H1 (cell line): ENCODE measurements around the gene PHLDA3. TPM values are rescaled to one million over a fixed set of nuclear protein-coding genes. Genes with fewer than 3 reads are reported as not detected.
A peak's percentile ranks its signal among the peaks of the same experiment; 100 is the strongest.

Experiments used
- CTCF ChIA-PET: fragments of 300-600 bp; sonication (Branson Sonifier 250); formaldehyde crosslinking; loops from one replicate; lab custom pipeline; 2021; ENCODE audit not compliant: partially characterized antibody; lab: Charles Lee
- POLR2A ChIA-PET: fragments of 300-600 bp; sonication (Branson Sonifier 250); formaldehyde crosslinking; loops from one replicate; lab custom pipeline; 2021; ENCODE audit warnings: inconsistent platforms; ENCODE audit not compliant: partially characterized antibody; lab: Charles Lee
- DNase-seq, 2 experiments: peaks; one replicate each; pipeline versions ENCODE4 v3.0.0 to v3.0.0-alpha.2; 2010 to 2022; ENCODE audit warnings: low spot score in 2 of 2, low read depth in 1 of 2, mixed read lengths in 1 of 2
- FAIRE-seq: peaks from 2 replicates; lab custom pipeline; 2011; peaks lifted over from hg19 to GRCh38; lab: Jason Lieb, UNC
- H2AFZ ChIP-seq: 2 replicates; pipeline ENCODE4 v1.8.1; 2012; ENCODE audit warnings: low read length, inconsistent platforms
- H2AK5ac ChIP-seq: 2 replicates; pipeline ENCODE4 v1.6.1; 2013; ENCODE audit warnings: low read depth, low read length
- H2BK120ac ChIP-seq: replicated peaks from 2 replicates; pipeline ENCODE3; 2013; ENCODE audit warnings: low read depth, low read length, inconsistent platforms
- H2BK12ac ChIP-seq: 2 replicates; pipeline ENCODE4 v1.6.1; 2013; ENCODE audit warnings: low read depth, low read length
- H2BK15ac ChIP-seq: 2 replicates; pipeline ENCODE4 v1.6.1; 2013; ENCODE audit warnings: low read length
- H2BK20ac ChIP-seq: 2 replicates; pipeline ENCODE4 v1.6.1; 2013; ENCODE audit warnings: low read length
- H2BK5ac ChIP-seq: 2 replicates; pipeline ENCODE4 v1.6.1; 2013; ENCODE audit warnings: low read depth, low read length
- H3K14ac ChIP-seq: 2 replicates; pipeline ENCODE4 v1.6.1; 2013; ENCODE audit warnings: inconsistent platforms; ENCODE audit not compliant: insufficient read length
- H3K18ac ChIP-seq: 2 replicates; pipeline ENCODE4 v1.6.1; 2013; ENCODE audit warnings: low read length; ENCODE audit errors: extremely low read depth
- H3K23ac ChIP-seq: 2 replicates; pipeline ENCODE4 v1.6.1; 2013; ENCODE audit warnings: inconsistent platforms; ENCODE audit not compliant: insufficient read length
- H3K23me2 ChIP-seq: 2 replicates; pipeline ENCODE4 v1.6.1; 2013; ENCODE audit warnings: low read depth, low read length
- H3K27ac ChIP-seq: 2 replicates; pipeline ENCODE4 v1.6.1; 2011; ENCODE audit warnings: low read depth, low read length, inconsistent platforms
- H3K27me3 ChIP-seq, 4 experiments: replicated peaks in 1 of 4; 1 replicate in 1 of 4; 2 replicates in 3 of 4; pipeline versions ENCODE4 v1.6.1 to v1.8.1; 2011 to 2013; ENCODE audit warnings: low read length in 3 of 4, mild to moderate bottlenecking in 3 of 4, inconsistent platforms in 2 of 4, mixed read lengths in 2 of 4, moderate library complexity in 1 of 4; ENCODE audit not compliant: control insufficient read depth in 3 of 4, insufficient read depth in 3 of 4; ENCODE audit errors: extremely low read depth in 1 of 4
- H3K36me3 ChIP-seq, 4 experiments: 2 replicates each; pipeline versions ENCODE4 v1.6.1 to v1.8.1; 2011 to 2013; ENCODE audit warnings: mild to moderate bottlenecking in 4 of 4, low read length in 3 of 4, moderate library complexity in 2 of 4, control low read depth in 1 of 4, inconsistent platforms in 1 of 4; ENCODE audit not compliant: insufficient read depth in 4 of 4, control insufficient read depth in 2 of 4
- H3K4ac ChIP-seq: replicated peaks from 2 replicates; pipeline ENCODE3; 2013; ENCODE audit warnings: low read length, low read depth, mixed read lengths, inconsistent platforms; ENCODE audit not compliant: insufficient read length
- H3K4me1 ChIP-seq, 4 experiments: replicated peaks in 1 of 4; 1 replicate in 1 of 4; 2 replicates in 3 of 4; pipeline versions ENCODE4 v1.6.1 to v1.8.1; 2011 to 2013; ENCODE audit warnings: low read length in 3 of 4, inconsistent platforms in 2 of 4, mixed read lengths in 1 of 4; ENCODE audit not compliant: insufficient read depth in 4 of 4, control insufficient read depth in 3 of 4
- H3K4me2 ChIP-seq, 2 experiments: 2 replicates each; pipeline versions ENCODE4 v1.6.1 to v1.8.1; 2011 to 2013; ENCODE audit warnings: low read depth in 2 of 2, low read length in 2 of 2, control low read depth in 1 of 2, inconsistent platforms in 1 of 2, mild to moderate bottlenecking in 1 of 2; ENCODE audit not compliant: insufficient read depth in 1 of 2
- H3K4me3 ChIP-seq, 4 experiments: fragments of 200-600, 300-600 bp in 1 of 4; sonication (generic), shearing (Covaris generic), sonication (Bioruptor Twin) in 1 of 4; 2 replicates each; pipeline versions ENCODE4 v1.5.1 to v1.8.1; 2011 to 2016; ENCODE audit warnings: low read length in 4 of 4, low read depth in 3 of 4, control low read depth in 2 of 4, inconsistent platforms in 2 of 4, mild to moderate bottlenecking in 2 of 4, mixed read lengths in 1 of 4, moderate library complexity in 1 of 4; ENCODE audit not compliant: insufficient read depth in 2 of 4; ENCODE audit errors: extremely low read depth in 1 of 4
- H3K56ac ChIP-seq: replicated peaks from 2 replicates; pipeline ENCODE3; 2013; ENCODE audit warnings: low read depth, mild to moderate bottlenecking, mixed read lengths, low read length, inconsistent platforms; ENCODE audit not compliant: insufficient read length
- H3K79me1 ChIP-seq: 2 replicates; pipeline ENCODE4 v1.6.1; 2013; ENCODE audit warnings: low read depth, low read length, control low read depth
- H3K79me2 ChIP-seq, 2 experiments: 2 replicates each; pipeline versions ENCODE4 v1.6.1 to v1.8.1; 2012 to 2013; ENCODE audit warnings: low read length in 2 of 2, mild to moderate bottlenecking in 2 of 2, inconsistent platforms in 1 of 2; ENCODE audit not compliant: insufficient read depth in 2 of 2, control insufficient read depth in 1 of 2
- H3K9ac ChIP-seq, 4 experiments: replicated peaks in 1 of 4; 1 replicate in 1 of 4; 2 replicates in 3 of 4; pipeline versions ENCODE4 v1.6.1 to v1.8.1; 2011 to 2013; ENCODE audit warnings: low read depth in 3 of 4, low read length in 3 of 4, control low read depth in 2 of 4, mild to moderate bottlenecking in 2 of 4, moderate library complexity in 2 of 4, inconsistent platforms in 1 of 4; ENCODE audit errors: extremely low read depth in 1 of 4
- H3K9me3 ChIP-seq, 2 experiments: 2 replicates each; pipeline versions ENCODE4 v1.6.1 to v1.8.1; 2012 to 2013; ENCODE audit warnings: mild to moderate bottlenecking in 2 of 2, moderate library complexity in 2 of 2, control low read depth in 1 of 2, inconsistent platforms in 1 of 2, low read depth in 1 of 2, low read length in 1 of 2, mixed read lengths in 1 of 2; ENCODE audit not compliant: insufficient read depth in 2 of 2
- H4K20me1 ChIP-seq, 2 experiments: replicated peaks in 1 of 2; 2 replicates each; pipeline versions ENCODE3 to v1.8.1; 2011 to 2013; ENCODE audit warnings: inconsistent platforms in 2 of 2, low read length in 2 of 2, mild to moderate bottlenecking in 1 of 2; ENCODE audit not compliant: insufficient read depth in 2 of 2, control insufficient read depth in 1 of 2
- H4K5ac ChIP-seq: 2 replicates; pipeline ENCODE4 v1.6.1; 2013; ENCODE audit warnings: low read length, low read depth, mixed read lengths, inconsistent platforms; ENCODE audit not compliant: insufficient read length
- H4K8ac ChIP-seq: 2 replicates; pipeline ENCODE4 v1.8.0; 2013; ENCODE audit warnings: mild to moderate bottlenecking, moderate library complexity, low read length, inconsistent platforms; ENCODE audit not compliant: insufficient read depth; ENCODE audit errors: extremely low read depth
- H4K91ac ChIP-seq: replicated peaks from 2 replicates; pipeline ENCODE3; 2013; ENCODE audit warnings: low read length, mixed read lengths, inconsistent platforms; ENCODE audit not compliant: insufficient read length
- BCL11A ChIP-seq, 2 experiments: IDR thresholded peaks; one replicate each; pipeline ENCODE4 v1.6.1; 2011; ENCODE audit warnings: low read depth in 2 of 2, low read length in 2 of 2, mild to moderate bottlenecking in 2 of 2
- WGBS, 2 experiments: shearing (Covaris generic) in 1 of 2; methylation state at CpG; one replicate each; pipeline versions ENCODE4 v1.1.6 to v1.1.7; 2013 to 2015; ENCODE audit warnings: low lambda C conversion rate in 2 of 2, mixed read lengths in 2 of 2, inconsistent platforms in 1 of 2, low coverage in 1 of 2, missing lambda C conversion rate in 1 of 2; ENCODE audit not compliant: insufficient replicate concordance in 2 of 2, insufficient coverage in 1 of 2, insufficient read length in 1 of 2; ENCODE audit errors: extremely low coverage in 1 of 2, missing lambda C conversion rate in 1 of 2; 5-methylcytosine and 5-hydroxymethylcytosine counted together
- polyA plus RNA-seq, 7 experiments: library from polyadenylated mRNA; depleted of rRNA in 3 of 7; stranded (reverse) in 5 of 7; unstranded in 2 of 7; fragments of >200 nt in 5 of 7; fragments of 200-250 nt in 2 of 7; gene quantifications; 1 replicate in 5 of 7; 2 replicates in 1 of 7; 4 replicates in 1 of 7; pipeline versions ENCODE4 v1.2.1 to v1.2.3, GENCODE V29; 2011 to 2013; ENCODE audit warnings: missing spikeins in 2 of 7, mixed read lengths in 2 of 7
- total RNA-seq: library from RNA; stranded (reverse); fragmentation: NEBNext Ultra II Directional; extraction: Animal tissue kit (Norgen Biotek cat#: 25700); gene quantifications from 2 replicates; pipeline ENCODE4 v1.2.1, GENCODE V29; 2021

Gene PHLDA3
- total and polyA plus RNA-seq, 2 of the 8 experiments (the other 6 are each of a cell fraction or from before 2014, with no cell fraction given): 25.5 to 27.5 TPM

- peak overlapping the region in 1 of 2 experiments; percentile 16; a peak in 1 of 4 replicates for H3K4me2 ChIP-seq
- WGBS, 2 experiments: 65% methylated on average over 6 of the region's 6 CpGs; no CpG with 5 or more reads in 1 of the 2 experiments
- CTCF ChIA-PET: interaction anchor here (0.6 to 43.8 kb wide), 36 partner anchors 5 to 1857 kb away, joined by 3 to 929 read pairs (median 7); partner anchors contain the start of genes CSRP1, IPO9, LMOD1 and NAV1
- no peak for TF ChIP-seq BCL11A (IDR thresholded peaks at IDR 0.05; ENCODE audit: low read depth in 2 of 2, low read length in 2 of 2)
These were observed 42.5 kb upstream of the PHLDA3 start for GRCh38 chr1:201511396-201511940.

More at GRCh38 chr1:201511396-201511940, 42.5 kb upstream of the PHLDA3 start:
- no peaks in the 10 kb centered on the region for H3K9me3 ChIP-seq
- H3K9ac ChIP-seq: no peak overlapping the region
- POLR2A ChIA-PET: interaction anchor here (1.0 to 6.3 kb wide), 7 partner anchors 10 to 332 kb away, joined by 3 to 52 read pairs (median 4); partner anchors contain the start of genes NAV1 and TNNT2
- H3K4me3 ChIP-seq: no peak overlapping the region
- H4K5ac ChIP-seq: no peak overlapping the region
- H2BK12ac ChIP-seq: no peak overlapping the region
- H3K23ac ChIP-seq: no peak overlapping the region
- no peak overlapping the region for H3K14ac ChIP-seq
- H3K4ac ChIP-seq: no peak overlapping the region
- H3K79me2 ChIP-seq: no peaks in the 10 kb centered on the region
- no peak overlapping the region for H3K56ac ChIP-seq
- FAIRE-seq (no peak), DNase-seq (no peak)
- no peak overlapping the region for H4K91ac ChIP-seq
- no peak overlapping the region for H2BK15ac ChIP-seq
- no peaks in the 10 kb centered on the region for H4K20me1 ChIP-seq
- no peak overlapping the region for H2BK5ac ChIP-seq
- no peak overlapping the region for H3K18ac ChIP-seq
- no peak overlapping the region for H4K8ac ChIP-seq
- H3K23me2 ChIP-seq: peaks cover 5% of the 10 kb centered on the region; the same call in 1 of the 2 replicates
- no peak overlapping the region for H2AK5ac ChIP-seq
- no peak overlapping the region for H2BK20ac ChIP-seq
- H2BK120ac ChIP-seq: no peak overlapping the region
- no peaks in the 10 kb centered on the region for H3K36me3 ChIP-seq
- peak overlapping the region; percentile 72; the same call in 1 of the 2 replicates for H2AFZ ChIP-seq
- no peak overlapping the region for H3K27ac ChIP-seq
- H3K79me1 ChIP-seq: no peaks in the 10 kb centered on the region
- peaks cover 3 to 24% (median 16%) of the 10 kb centered on the region in 4 experiments for H3K27me3 ChIP-seq
- peaks cover 3 to 6% (median 6%) of the 10 kb centered on the region in 4 experiments; a peak in 6 of 7 replicates for H3K4me1 ChIP-seq
